Tibial artery (tissue), 4 donors: ENCODE data around the gene CNTN4.
"Not testable (repeated sequence)": the region's sequence is repeated elsewhere in the genome, so short reads cannot be mapped to it uniquely, and the experiment has no call there.

Source experiments
- DNase-seq, 2 donors: peaks; one replicate each; pipeline ENCODE4 v3.0.0-alpha.2; 2019
- H3K27ac ChIP-seq, 2 donors: fragments of 200-600 bp; sonication (generic) in 1 of 2; 1 replicate in 1 of 2; 2 replicates in 1 of 2; pipeline ENCODE4 v1.5.1; 2018 to 2019; ENCODE audit warnings: mild to moderate bottlenecking in 1 of 2
- H3K27me3 ChIP-seq, 2 donors: fragments of 200-600 bp; sonication (generic) in 1 of 2; one replicate each; pipeline versions ENCODE4 v1.5.1 to v1.6.0; 2016 to 2019
- H3K36me3 ChIP-seq, 3 donors: fragments of 200-600 bp; sonication (generic) in 2 of 3; one replicate each; pipeline ENCODE4 v1.5.1; 2016 to 2019; ENCODE audit warnings: mild to moderate bottlenecking in 2 of 3
- H3K4me1 ChIP-seq, 4 donors: fragments of 200-600 bp; sonication (generic) in 2 of 4; 1 replicate in 3 of 4; 2 replicates in 1 of 4; pipeline ENCODE4 v1.5.1; 2016 to 2019
- H3K4me3 ChIP-seq, 2 donors: fragments of 200-600 bp; sonication (generic) in 1 of 2; 1 replicate in 1 of 2; 2 replicates in 1 of 2; pipeline ENCODE4 v1.5.1; 2018 to 2019; ENCODE audit warnings: mild to moderate bottlenecking in 2 of 2
- H3K9me3 ChIP-seq, 3 donors: fragments of 200-600 bp; sonication (generic) in 1 of 3; one replicate each; pipeline ENCODE4 v1.5.1; 2016 to 2019
- intact Hi-C: fragments of 100-400 bp; cut with DNase I; formaldehyde crosslinking; loops from one replicate; pipeline ENCODE4 v1.15.0; 2023; ENCODE audit warnings: low total_unique reads
- TF ChIP-seq, protein P1 (sequence below), 2 experiments: fragments of 200-600 bp in 1 of 2; fragments of 450-650 bp in 1 of 2; IDR thresholded peaks; one replicate each; pipeline ENCODE4 v1.5.1; 2017 to 2019; ENCODE audit warnings: antibody characterized with exemption in 2 of 2, mild to moderate bottlenecking in 1 of 2, moderate library complexity in 1 of 2

Gene CNTN4

DNA sequence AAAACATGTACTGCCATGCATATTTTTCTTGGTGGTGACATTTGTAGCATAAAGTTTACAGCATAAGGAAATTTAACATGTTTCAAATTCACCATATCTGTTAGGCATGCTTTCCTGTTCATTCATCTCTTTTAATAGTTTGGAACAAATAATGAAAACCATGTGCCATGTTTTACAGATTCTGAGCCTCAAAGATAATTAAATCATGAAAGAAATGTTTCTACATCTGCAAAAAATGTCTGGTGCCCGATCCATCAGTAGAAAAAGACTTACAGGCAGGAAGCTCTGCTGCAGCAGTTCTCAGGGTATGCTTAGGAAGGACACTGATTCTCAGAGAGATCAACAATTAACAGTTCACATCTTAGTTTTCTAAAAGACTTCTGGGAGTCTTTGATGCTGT, 695.3 kb downstream of the CNTN4 start:
- H3K27me3 ChIP-seq, result no peaks in the 10 kb centered on the region
- H3K9me3 ChIP-seq, result no peaks in the 10 kb centered on the region
- TF ChIP-seq, protein P1, sequence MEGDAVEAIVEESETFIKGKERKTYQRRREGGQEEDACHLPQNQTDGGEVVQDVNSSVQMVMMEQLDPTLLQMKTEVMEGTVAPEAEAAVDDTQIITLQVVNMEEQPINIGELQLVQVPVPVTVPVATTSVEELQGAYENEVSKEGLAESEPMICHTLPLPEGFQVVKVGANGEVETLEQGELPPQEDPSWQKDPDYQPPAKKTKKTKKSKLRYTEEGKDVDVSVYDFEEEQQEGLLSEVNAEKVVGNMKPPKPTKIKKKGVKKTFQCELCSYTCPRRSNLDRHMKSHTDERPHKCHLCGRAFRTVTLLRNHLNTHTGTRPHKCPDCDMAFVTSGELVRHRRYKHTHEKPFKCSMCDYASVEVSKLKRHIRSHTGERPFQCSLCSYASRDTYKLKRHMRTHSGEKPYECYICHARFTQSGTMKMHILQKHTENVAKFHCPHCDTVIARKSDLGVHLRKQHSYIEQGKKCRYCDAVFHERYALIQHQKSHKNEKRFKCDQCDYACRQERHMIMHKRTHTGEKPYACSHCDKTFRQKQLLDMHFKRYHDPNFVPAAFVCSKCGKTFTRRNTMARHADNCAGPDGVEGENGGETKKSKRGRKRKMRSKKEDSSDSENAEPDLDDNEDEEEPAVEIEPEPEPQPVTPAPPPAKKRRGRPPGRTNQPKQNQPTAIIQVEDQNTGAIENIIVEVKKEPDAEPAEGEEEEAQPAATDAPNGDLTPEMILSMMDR (IDR thresholded peaks at IDR 0.05), result no peak
- H3K4me3 ChIP-seq, result no peak overlapping the region
- intact Hi-C loops, result no loop called here
- no peak overlapping the region for H3K27ac ChIP-seq
- H3K36me3 ChIP-seq, result no peaks in the 10 kb centered on the region
- no peak for DNase-seq
- no peaks in the 10 kb centered on the region for H3K4me1 ChIP-seq

DNA sequence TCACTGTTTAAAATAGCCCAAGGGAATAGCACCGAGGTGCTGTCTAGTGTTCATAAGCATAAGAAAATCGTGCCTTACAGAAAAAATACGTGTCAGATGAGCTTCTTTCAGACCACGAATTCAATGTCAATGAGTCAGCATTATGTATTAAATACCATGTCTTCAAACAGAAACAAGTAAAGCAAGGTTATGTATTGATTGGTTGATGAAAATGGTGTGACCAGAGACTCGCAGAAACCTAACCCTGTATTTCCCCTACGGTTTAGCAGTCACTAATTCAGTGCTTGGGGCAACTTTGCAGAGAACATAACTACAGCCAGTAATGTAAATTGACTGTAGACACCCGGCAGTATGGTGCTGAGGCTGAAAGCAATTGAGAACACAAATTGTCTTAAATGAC, 703.8 kb downstream of the CNTN4 start:
- no peaks in the 10 kb centered on the region for H3K9me3 ChIP-seq
- no peak overlapping the region for H3K27ac ChIP-seq
- no peaks in the 10 kb centered on the region for H3K36me3 ChIP-seq
- H3K4me1 ChIP-seq, result peaks cover 0 to 10% (median 3%) of the 10 kb centered on the region in 4 donors
- no peak for DNase-seq
- no peaks in the 10 kb centered on the region for H3K27me3 ChIP-seq
- intact Hi-C loops, result no loop called here
- no peak overlapping the region for H3K4me3 ChIP-seq
- TF ChIP-seq, protein P1 (IDR thresholded peaks at IDR 0.05), result no peak

DNA sequence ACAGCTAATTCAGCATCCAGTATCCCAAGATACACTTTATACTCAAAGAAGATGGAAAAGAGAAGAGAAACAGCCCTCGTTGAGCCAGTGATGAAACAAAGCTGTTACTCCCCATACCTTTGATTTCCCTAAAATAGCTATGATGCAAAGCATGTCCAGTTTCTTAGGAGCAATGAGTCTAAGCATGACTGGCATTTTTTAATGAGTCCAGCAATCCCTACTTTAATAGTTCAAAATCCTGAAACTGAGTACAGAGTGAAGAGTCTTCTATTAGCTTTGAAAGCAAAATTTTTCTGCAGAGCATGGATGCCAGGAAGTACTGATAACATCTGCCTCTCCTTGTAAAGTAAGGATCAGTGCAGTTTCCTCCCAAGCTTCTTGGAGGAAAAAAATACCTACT, 708.8 kb downstream of the CNTN4 start:
- no peak overlapping the region for H3K4me3 ChIP-seq
- H3K4me1 ChIP-seq, result peaks cover 0 to 10% (median 3%) of the 10 kb centered on the region in 4 donors
- intact Hi-C loops, result no loop called here
- no peak overlapping the region for H3K27ac ChIP-seq
- TF ChIP-seq, protein P1 (IDR thresholded peaks at IDR 0.05), result no peak
- no peak for DNase-seq
- H3K9me3 ChIP-seq, result no peaks in the 10 kb centered on the region
- H3K36me3 ChIP-seq, result no peaks in the 10 kb centered on the region
- H3K27me3 ChIP-seq, result no peaks in the 10 kb centered on the region

DNA sequence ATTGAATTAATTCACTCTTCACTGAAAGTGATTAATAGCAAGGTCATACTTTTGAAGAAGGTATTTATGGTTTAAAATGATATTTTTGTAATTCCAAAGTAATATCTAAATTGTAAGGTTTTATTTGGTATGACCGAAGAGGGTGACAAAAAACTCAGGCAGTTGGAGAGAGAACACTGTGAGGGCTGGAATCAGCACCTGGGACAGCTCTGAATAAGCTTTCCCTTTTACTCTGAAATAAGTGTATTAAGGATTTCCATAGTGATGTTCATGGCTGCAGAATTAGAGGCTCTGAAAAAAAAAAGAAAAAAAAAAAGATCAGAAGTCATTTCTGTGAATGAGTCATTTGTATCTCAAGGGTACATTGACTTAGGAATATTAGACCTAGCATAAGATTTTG, 712.1 kb downstream of the CNTN4 start:
- Histone ChIP-seq H3K27me3 (no peaks in the 10 kb centered on the region), H3K4me1 (peaks cover 0 to 10% (median 3%) of the 10 kb centered on the region in 4 donors), H3K4me3 (no peak overlapping the region), H3K9me3 (no peaks in the 10 kb centered on the region), H3K36me3 (no peaks in the 10 kb centered on the region), H3K27ac (no peak overlapping the region)
- intact Hi-C loops, result no loop called here
- DNase-seq, result no peak
- TF ChIP-seq, protein P1 (IDR thresholded peaks at IDR 0.05), result no peak

DNA sequence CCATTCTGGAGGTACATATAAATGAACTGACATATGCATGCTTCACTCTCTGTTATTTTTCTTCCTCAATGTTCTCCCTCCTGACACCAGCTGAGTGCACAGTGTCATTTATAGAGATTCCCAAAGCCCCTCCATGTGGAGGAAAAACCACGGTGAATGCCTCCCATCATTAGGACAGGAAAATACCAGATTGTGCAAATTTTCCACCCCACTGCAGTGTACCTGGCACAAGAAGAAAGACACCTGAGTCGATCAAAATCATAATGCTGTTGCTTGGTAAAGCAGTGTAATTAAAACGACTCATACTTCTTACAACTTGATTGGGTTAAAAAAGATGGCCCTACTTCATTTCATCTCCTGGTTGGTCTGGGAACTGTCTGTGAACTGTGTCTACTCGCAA, 720.9 kb downstream of the CNTN4 start:
- H3K4me3 ChIP-seq, result no peak overlapping the region
- H3K36me3 ChIP-seq, result peaks cover 9 to 21% (median 15%) of the 10 kb centered on the region in 3 donors
- no peaks in the 10 kb centered on the region for H3K9me3 ChIP-seq
- TF ChIP-seq, protein P1 (IDR thresholded peaks at IDR 0.05), result no peak
- no peak for DNase-seq
- no peaks in the 10 kb centered on the region for H3K27me3 ChIP-seq
- no peaks in the 10 kb centered on the region for H3K4me1 ChIP-seq
- no peak overlapping the region for H3K27ac ChIP-seq
- intact Hi-C loops, result no loop called here

DNA sequence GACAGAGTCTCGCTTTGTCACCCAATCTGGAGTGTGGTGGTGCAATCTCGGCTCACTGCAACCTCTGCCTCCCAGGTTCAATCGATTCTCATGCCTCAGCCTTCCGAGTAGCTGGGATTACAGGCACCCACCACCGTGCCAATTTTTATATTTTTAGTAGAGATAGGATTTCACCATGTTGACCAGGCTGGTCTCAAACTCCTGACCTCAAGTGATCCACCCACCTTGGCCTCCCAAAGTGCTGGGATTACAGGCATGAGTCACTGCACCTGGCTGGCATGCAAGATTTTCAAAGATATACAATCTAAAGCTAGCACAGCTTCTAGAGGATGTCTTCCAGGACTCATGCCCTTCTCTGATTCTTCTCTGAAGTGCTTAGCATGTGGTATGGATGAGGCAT, 722.3 kb downstream of the CNTN4 start:
- intact Hi-C loops, H3K9me3 ChIP-seq, H3K27me3 ChIP-seq, DNase-seq, H3K4me1 ChIP-seq, H3K27ac ChIP-seq, H3K4me3 ChIP-seq: not testable (repeated sequence)
- peaks cover 9 to 21% (median 15%) of the 10 kb centered on the region in 3 donors for H3K36me3 ChIP-seq
